Left hindlimb (tissue), 1 donor: Measurements from ENCODE around the gene VWA3A.
"Not testable (repeated sequence)": the region's sequence is repeated elsewhere in the genome, so short reads cannot be mapped to it uniquely, and the experiment has no call there.

ENCODE experiments used
- DNase-seq: peaks from one replicate; pipeline ENCODE4 v3.0.0-alpha.2; 2018

Gene VWA3A

DNA sequence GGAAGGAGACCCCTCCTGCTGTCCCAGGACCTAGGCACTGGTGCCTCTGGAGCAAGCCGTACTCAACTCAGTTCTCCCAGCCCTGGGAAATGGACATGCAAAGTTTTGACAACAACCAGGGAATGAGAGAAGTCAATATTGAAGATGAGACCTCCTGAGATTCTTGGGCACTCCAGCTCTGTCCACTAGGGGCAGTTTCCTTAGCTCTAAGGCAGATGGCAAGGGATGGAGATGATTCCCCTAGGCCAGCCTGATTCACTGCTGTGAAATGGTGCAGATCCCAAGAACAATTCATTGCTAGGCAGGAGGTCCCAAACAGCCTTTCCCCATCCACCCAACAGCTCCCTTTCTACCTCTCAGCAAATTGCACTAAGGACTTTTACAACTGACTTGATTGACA, 49.4 kb downstream of the VWA3A start:
- DNase-seq: no peak

- no peak for DNase-seq
These were observed 52.2 kb downstream of the VWA3A start for GRCh38 chr16:22144520-22144919.

GRCh38 chr16:22147853-22148252, 55.5 kb downstream of the VWA3A start:
- DNase-seq: no peak

DNA sequence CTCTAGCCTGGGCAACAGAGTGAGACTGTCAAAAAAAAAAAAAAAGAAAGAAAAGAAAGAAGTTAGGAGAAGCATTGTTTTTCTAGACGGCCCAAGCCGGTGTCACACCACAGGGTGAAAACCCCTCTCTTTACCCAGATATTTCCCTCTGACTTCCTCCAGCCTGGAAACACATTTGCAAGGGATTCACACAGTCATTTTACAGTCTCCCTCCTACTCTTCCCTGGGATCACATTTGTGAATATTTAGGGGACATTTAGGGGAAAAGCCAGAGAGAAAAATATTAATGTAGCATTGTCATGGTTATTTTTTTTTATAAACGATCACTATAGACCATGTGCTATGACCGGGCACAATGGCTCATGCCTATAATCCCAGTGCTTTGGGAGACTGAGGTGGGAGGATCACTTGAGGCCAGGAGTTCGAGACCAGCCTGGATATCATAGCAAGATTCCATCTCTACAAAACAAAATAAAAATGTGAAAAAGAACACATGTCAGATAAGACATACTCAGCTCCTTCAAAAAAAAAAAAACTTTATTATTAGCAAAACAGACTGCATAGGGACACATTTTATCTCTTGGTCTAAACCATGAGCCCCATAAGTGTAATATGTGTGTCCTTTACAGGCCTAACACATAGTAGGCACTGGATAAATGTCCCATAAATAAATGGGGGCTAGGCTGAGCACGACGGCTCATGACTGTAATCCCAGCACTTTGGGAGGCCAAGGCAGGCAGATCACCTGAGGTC, 59.1 kb downstream of the VWA3A start:
- DNase-seq: no peak

- DNase-seq: no peak
These were observed 60.0 kb downstream of the VWA3A start for GRCh38 chr16:22152316-22152715.

- DNase-seq: not testable (repeated sequence)
These were observed 60.7 kb downstream of the VWA3A start for GRCh38 chr16:22153078-22153477.

- DNase-seq: no peak
These were observed 69.1 kb downstream of the VWA3A start for GRCh38 chr16:22161401-22161800.

GRCh38 chr16:22161999-22162655, 69.8 kb downstream of the VWA3A start, which contains the start of gene SDR42E2:
Gene SDR42E2, plus strand, starts transcription at chr16:22162506. Its CDS starts 3,077 bp downstream, at chr16:22165583.
- DNase-seq: no peak

DNA sequence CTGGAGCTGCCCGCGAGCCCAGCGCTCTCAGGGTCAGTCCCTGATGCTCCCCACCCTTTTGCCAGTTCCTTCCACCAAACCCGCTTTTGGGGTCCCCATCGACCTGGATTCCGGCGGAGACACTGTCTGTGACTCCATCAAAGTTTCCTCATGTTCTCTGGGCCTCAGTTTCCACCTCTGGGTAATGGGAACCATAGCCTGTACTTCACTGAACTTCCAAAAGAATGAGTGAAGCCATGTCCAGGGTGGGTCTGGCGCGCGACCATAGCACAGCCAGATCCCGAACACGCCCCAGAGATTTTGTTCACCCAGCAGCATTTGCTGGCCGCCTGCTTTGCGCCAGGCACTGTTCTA, 70.3 kb downstream of the VWA3A start:
- no peak for DNase-seq

- no peak for DNase-seq
These were observed 71.5 kb downstream of the VWA3A start for GRCh38 chr16:22163806-22164205.

DNA sequence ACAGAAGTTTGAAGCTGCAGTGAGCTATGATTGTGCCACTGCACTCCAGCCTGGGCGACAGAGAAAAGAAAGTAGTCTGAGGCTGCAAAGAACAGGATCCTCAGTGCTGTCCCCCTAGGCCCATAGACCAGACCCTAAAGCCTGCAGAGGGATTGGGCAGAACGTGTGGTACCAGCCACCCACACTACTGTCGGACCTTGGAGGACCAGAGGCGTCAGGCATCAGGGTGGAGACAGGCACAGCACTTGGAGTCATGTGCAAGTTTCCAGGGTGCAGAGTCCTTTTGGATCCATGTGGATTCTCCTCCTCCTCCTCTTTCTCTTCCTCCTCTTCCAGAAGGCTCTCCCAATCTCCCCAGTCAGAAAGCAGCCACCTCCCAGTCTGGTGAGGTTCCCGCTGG, 72.1 kb downstream of the VWA3A start:
- no peak for DNase-seq

DNA sequence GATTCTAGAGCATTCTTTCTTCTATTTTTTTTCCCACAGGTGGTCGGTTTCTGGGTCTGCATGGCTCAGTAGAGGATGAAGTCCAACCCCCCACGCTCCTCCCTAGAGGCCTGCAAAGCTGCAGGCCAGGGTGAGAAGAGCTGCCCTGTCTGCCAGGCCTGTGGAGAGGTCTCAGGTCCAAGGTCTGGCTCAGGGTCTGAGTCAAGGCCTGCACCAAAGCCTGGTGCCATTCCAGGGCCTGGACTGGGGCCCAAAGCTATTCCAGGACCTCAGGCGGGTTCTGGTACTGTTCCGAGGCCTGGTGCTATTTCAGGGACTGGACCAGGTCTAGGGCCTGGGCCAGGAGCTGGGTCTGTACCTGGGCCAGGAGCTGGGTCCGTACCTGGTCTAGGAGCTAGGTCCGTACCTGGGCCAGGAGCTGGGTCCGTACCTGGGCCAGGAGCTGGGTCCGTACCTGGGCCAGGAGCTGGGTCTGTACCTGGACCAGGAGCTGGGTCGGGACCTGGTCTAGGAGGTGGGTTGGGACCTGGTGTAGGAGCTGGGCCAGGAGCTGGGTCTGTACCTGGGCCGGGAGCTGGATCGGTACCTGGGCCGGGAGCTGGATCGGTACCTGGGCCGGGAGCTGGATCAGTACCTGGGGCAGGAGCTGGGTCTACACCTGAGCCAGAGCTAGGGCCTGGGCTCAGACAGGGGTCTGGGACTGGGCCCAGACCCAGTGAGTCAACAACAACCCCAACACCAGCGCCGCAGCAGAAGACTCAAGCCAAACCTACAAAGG, 73.4 kb downstream of the VWA3A start:
- no peak for DNase-seq

GRCh38 chr16:22171953-22172352, 79.6 kb downstream of the VWA3A start:
- DNase-seq: no peak

DNA sequence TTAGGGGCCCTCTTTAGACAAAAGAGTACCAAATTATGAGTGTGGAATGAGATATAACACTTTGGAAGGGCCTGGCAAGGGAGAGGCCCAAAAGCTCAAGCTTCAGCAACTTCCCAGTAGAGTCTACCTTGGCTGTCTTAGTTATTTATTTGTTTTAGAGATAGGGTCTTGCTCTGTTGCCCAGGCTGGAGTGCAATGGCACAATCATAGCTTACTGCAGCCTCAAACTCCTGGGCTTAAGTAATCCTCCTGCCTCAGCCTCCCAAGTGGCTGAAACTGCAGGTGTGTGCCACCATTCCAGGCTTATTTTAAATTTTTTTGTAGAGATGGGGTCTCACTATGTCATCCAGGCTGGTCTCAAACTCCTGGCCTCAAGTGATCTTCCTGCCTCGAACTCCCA, 80.3 kb downstream of the VWA3A start:
- DNase-seq: not testable (repeated sequence)

- no peak for DNase-seq
These were observed 82.3 kb downstream of the VWA3A start for GRCh38 chr16:22174642-22175041.

DNA sequence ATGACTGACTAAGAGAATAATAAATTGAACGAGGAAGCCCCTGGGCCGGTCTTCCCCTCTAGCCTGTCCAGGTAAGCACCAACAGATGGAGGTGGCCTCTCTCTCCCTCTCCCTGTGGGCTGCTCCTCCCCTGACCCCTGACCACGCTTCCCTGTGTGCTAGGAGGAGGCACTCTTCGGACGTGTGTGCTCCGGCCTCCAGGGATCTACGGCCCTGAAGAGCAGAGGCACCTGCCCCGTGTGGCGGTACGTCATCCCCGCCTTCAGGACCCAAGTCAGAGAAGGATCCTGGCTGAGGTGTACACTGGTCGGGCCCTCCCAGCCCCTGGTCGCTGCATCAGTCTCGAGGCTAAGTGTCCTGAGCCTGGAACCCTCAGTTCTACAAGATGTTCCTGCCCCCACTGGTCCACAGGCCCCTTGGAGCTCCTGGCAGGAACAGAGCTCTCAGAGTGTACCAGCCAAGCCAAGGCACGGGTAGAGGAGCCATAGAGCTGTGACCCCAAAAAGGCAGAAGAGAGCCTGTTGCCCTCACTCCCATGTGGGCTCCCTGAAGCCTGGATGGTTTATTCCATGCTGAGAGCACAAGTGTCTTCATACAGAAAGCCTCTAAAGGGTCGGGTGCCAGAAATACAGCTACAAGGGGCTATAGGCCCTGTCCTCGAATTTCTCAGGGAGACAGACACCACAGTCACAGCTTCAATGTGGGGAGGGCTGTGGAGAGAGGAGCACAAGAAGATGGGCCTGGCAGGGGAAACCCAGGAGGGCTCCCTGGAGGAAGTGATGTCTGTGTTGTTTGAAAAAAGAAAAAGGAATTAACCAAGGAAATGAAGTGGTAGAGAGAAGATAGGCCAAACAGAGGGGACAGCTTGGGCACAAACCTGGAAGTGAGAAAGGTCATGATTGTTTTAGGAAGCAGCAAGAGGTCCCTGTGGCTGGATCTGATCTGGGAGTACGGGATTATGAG, 85.9 kb downstream of the VWA3A start:
- no peak for DNase-seq

DNA sequence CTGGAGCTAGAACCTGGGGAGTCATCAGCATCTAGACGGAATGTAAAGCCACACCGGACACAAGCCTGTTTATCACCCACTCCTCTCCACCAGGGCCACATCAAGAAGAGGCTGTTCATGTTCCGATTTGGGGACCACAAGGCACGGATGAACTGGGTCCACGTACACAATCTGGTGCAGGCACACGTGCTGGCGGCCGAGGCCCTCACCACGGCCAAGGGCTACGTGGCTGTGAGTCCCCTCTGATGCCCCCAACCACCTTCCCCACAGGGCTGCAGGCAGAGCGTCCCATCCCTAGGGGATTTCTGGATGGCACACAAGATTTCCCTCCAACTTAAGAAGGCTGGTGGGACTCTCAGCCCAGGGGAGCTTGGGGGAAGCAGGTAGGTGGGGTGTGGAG, 89.1 kb downstream of the VWA3A start:
- no peak for DNase-seq

- DNase-seq: no peak
These were observed 89.5 kb downstream of the VWA3A start for GRCh38 chr16:22181843-22182242.

DNA sequence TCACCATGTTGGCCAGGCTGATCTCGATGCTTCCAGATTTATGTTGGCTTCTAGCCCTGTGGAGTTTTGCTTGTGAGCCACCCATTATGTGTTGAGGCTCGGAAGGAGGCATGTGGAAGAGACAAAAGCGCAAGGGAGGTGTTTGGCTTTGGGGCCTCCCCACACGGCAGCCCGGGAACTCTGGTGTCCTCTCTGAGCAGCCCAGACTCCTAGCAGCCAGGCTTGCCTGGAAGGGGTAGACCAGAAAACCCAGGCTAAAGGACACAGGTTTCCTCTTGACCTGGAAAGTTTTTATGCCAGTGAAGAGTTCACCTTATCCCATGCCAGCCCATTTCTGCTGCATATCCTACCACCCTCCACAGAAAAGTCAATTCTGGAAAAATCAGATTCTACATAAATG, 91.0 kb downstream of the VWA3A start:
- no peak for DNase-seq

DNA sequence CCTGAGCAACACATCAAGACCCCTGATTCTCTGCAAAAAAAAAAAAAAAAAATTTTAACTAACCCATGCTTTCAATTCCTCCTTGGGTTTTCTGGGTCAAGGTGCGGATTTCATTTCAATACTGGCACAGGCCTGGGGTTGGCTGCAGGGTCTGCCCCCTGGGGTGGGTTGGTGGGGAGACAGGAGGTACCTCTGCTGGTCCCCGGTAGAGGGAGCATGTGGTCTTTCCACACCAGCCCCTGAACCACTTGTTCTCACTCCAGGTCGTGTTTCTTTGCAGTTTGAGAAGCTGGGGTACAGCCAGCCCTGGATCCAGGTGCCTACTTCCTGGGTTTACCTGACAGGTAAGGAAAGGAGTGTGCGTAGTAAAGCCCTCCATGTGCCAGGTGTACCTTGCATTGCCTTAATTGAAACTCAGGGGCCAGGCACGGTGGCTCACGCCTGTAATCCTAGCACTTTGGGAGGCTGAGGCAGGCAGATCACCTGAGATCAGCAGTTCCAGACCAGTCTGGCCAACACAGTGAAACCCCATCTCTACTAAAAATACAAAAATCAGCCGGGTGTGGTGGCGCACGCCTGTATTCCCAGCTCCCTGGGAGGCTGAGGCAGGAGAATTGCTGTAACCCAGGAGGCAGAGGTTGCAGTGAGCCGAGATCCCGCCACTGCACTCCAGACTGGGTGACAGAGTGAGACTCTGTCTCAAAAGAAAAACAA, 91.7 kb downstream of the VWA3A start:
- no peak for DNase-seq

GRCh38 chr16:22184615-22184968, 92.3 kb downstream of the VWA3A start:
- DNase-seq: no peak

DNA sequence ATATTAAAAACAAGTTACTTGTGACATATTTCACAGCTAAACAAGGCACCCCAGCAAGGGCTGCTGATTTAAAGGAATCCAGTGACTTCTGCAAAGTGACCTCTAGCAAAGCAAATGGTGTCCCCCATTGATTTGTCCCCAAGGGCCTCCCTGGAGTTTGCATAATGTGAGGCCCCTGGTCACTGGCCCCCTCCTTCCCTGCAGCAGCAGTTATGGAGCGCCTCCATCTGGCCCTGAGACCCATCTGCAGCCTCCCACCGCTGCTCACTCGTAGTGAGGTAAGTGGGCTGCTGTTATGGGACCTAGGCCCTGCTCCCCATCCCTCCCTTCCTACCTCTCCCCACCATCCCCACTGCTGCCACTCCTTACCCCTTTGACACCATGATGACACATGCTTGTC, 94.2 kb downstream of the VWA3A start:
- no peak for DNase-seq
